ENCODE data around the gene NELL2.

Gene NELL2

DNA sequence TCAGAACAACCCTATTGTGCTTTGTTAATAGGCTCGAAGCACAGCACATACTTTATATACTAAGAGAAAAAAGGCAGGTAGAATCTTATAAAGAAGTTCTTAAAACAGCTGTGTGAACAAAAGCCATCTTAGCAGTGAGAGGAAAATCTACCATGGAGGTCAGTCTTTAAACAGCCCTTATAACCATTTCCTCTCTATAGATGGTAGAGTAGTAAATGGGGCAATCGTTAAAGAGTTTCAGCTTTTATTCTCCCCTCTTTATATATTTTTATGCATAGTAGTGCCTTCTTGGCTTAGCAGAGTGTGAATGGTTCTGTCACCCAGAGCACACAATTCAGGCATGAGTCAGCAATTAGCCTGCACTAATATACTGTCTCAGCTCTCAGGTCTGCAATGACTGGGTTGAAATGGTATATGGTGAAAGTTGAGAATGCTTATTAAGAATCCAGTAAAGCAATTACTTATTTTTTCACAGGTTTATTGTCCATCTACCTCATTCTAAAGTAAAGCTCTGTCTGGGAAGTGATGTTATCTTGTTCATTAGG is 305.0 kb downstream of the NELL2 start:
- H3K4me2 ChIP-seq (ENCODE audit: low read length): no peak overlapping the region

DNA sequence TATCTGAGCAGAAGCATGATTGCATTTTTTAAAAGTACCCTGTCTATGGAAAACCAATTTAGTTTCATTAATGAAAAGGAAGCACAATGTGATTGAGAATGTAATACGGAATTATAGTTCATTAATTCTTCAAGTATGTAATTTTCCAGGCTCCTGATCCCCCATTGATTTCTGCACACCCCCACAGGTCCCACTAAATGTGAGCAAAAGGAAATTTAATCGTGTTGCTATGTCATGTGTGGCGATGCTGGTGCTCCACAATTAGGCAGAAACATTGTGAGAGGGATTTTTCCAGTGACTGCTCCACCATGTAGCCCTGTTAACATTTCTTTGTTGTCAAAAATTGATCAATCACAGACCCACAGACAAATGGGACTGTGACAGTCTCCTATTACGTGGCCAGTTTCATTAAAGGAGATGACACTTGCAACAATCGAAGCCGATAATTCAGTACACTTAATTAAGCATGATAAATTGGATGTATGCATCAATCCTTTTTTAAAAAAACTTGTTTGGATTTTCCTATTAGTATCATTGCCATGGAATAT is 306.0 kb downstream of the NELL2 start:
- no peaks in the 10 kb centered on the region for H3K9me3 ChIP-seq (ENCODE audit: control insufficient read depth, insufficient read depth, low read length)
- TF ChIP-seq EZH2phosphoT487 (IDR thresholded peaks at IDR 0.05; ENCODE audit: borderline replicate concordance, low read length): no peak
- TF ChIP-seq, protein P1, sequence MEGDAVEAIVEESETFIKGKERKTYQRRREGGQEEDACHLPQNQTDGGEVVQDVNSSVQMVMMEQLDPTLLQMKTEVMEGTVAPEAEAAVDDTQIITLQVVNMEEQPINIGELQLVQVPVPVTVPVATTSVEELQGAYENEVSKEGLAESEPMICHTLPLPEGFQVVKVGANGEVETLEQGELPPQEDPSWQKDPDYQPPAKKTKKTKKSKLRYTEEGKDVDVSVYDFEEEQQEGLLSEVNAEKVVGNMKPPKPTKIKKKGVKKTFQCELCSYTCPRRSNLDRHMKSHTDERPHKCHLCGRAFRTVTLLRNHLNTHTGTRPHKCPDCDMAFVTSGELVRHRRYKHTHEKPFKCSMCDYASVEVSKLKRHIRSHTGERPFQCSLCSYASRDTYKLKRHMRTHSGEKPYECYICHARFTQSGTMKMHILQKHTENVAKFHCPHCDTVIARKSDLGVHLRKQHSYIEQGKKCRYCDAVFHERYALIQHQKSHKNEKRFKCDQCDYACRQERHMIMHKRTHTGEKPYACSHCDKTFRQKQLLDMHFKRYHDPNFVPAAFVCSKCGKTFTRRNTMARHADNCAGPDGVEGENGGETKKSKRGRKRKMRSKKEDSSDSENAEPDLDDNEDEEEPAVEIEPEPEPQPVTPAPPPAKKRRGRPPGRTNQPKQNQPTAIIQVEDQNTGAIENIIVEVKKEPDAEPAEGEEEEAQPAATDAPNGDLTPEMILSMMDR (IDR thresholded peaks at IDR 0.05; ENCODE audit: low read depth, low read length, poor library complexity, severe bottlenecking): no peak
- no peaks in the 10 kb centered on the region for H3K4me1 ChIP-seq (ENCODE audit: control insufficient read depth, low read length)
- no peaks in the 10 kb centered on the region for H4K20me1 ChIP-seq (ENCODE audit: control insufficient read depth, insufficient read depth, low read depth, low read length)
- no peaks in the 10 kb centered on the region for H3F3A ChIP-seq (ENCODE audit: control insufficient read depth, insufficient read depth)
- no peaks in the 10 kb centered on the region for H3K36me3 ChIP-seq (ENCODE audit: control insufficient read depth, low read length)
- no peaks in the 10 kb centered on the region for H3K27me3 ChIP-seq (ENCODE audit: control insufficient read depth, low read length)
- H3K9me2 ChIP-seq (replicated peaks; ENCODE audit: control insufficient read depth, low read length): no peaks in the 10 kb centered on the region
- no peaks in the 10 kb centered on the region for H3K79me2 ChIP-seq (ENCODE audit: control insufficient read depth, low read length)
- no peak overlapping the region for H3K4me3 ChIP-seq (ENCODE audit: low read length)
- no peak overlapping the region for H3K4me2 ChIP-seq (ENCODE audit: low read length)
- H3K27ac ChIP-seq (ENCODE audit: low read depth, low read length): no peak overlapping the region

More for the DNA sequence above, 305.0 kb downstream of the NELL2 start:
- no peaks in the 10 kb centered on the region for H3K36me3 ChIP-seq (ENCODE audit: control insufficient read depth, low read length)
- H3K9me3 ChIP-seq (ENCODE audit: control insufficient read depth, insufficient read depth, low read length): no peaks in the 10 kb centered on the region
- no peaks in the 10 kb centered on the region for H4K20me1 ChIP-seq (ENCODE audit: control insufficient read depth, insufficient read depth, low read depth, low read length)
- H3K4me1 ChIP-seq (ENCODE audit: control insufficient read depth, low read length): no peaks in the 10 kb centered on the region
- no peaks in the 10 kb centered on the region for H3K9me2 ChIP-seq (replicated peaks; ENCODE audit: control insufficient read depth, low read length)
- H3K4me3 ChIP-seq (ENCODE audit: low read length): no peak overlapping the region
- H3K27ac ChIP-seq (ENCODE audit: low read depth, low read length): no peak overlapping the region
- no peak for TF ChIP-seq EZH2phosphoT487 (IDR thresholded peaks at IDR 0.05; ENCODE audit: borderline replicate concordance, low read length)
- TF ChIP-seq, protein P1 (IDR thresholded peaks at IDR 0.05; ENCODE audit: low read depth, low read length, poor library complexity, severe bottlenecking): no peak
- no peaks in the 10 kb centered on the region for H3F3A ChIP-seq (ENCODE audit: control insufficient read depth, insufficient read depth)
- no peaks in the 10 kb centered on the region for H3K27me3 ChIP-seq (ENCODE audit: control insufficient read depth, low read length)
- H3K79me2 ChIP-seq (ENCODE audit: control insufficient read depth, low read length): no peaks in the 10 kb centered on the region

DNA sequence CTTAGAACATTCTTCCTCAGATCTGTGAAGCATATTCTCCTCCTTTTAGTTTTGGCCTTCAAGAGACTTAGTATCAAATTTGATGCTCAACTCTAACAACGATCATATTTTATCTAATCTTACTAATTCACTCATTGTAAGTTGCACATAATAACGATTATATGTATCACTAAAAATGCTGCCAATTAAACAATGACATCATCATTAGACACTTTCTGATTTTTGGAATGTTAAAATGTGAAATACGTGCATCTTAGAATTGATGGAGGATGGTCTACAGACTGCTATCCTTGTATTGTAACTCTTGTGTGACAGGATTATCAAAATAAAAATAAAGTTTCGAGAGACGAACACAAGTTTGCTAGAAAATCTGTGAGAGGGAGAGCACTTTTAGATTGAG is 311.0 kb downstream of the NELL2 start:
- H3K36me3 ChIP-seq (ENCODE audit: control insufficient read depth, low read length): no peaks in the 10 kb centered on the region
- H3K27ac ChIP-seq (ENCODE audit: low read depth, low read length): no peak overlapping the region
- TF ChIP-seq, protein P1 (IDR thresholded peaks at IDR 0.05; ENCODE audit: low read depth, low read length, poor library complexity, severe bottlenecking): no peak
- no peak for TF ChIP-seq EZH2phosphoT487 (IDR thresholded peaks at IDR 0.05; ENCODE audit: borderline replicate concordance, low read length)

More for the DNA sequence above, 311.0 kb downstream of the NELL2 start:
- no peaks in the 10 kb centered on the region for H3F3A ChIP-seq (ENCODE audit: control insufficient read depth, insufficient read depth)
- no peaks in the 10 kb centered on the region for H3K27me3 ChIP-seq (ENCODE audit: control insufficient read depth, low read length)
- no peak overlapping the region for H3K4me2 ChIP-seq (ENCODE audit: low read length)
- H3K9me2 ChIP-seq (replicated peaks; ENCODE audit: control insufficient read depth, low read length): no peaks in the 10 kb centered on the region
- no peaks in the 10 kb centered on the region for H3K4me1 ChIP-seq (ENCODE audit: control insufficient read depth, low read length)
- no peak overlapping the region for H3K4me3 ChIP-seq (ENCODE audit: low read length)
- H4K20me1 ChIP-seq (ENCODE audit: control insufficient read depth, insufficient read depth, low read depth, low read length): no peaks in the 10 kb centered on the region
- H3K79me2 ChIP-seq (ENCODE audit: control insufficient read depth, low read length): no peaks in the 10 kb centered on the region
- no peaks in the 10 kb centered on the region for H3K9me3 ChIP-seq (ENCODE audit: control insufficient read depth, insufficient read depth, low read length)

Data from DOHH2 (cell line).